Choroid plexus epithelial cell (primary cell): ENCODE measurements around the gene CRADD.

Source experiments
- DNase-seq: peaks from one replicate; pipeline ENCODE4 v3.0.0-alpha.2; 2010; ENCODE audit warnings: low read depth
- H3K4me3 ChIP-seq: 2 replicates; pipeline ENCODE4 v1.5.1; 2011; ENCODE audit warnings: low read depth, mild to moderate bottlenecking, control low read depth, low read length, moderate library complexity
- TF ChIP-seq, protein P1 (sequence below): conservative IDR thresholded peaks from 2 replicates; pipeline ENCODE4 v1.5.1; 2011; ENCODE audit warnings: low read depth, mild to moderate bottlenecking, control low read depth, inconsistent platforms, low read length, moderate library complexity

CRADD gene

DNA sequence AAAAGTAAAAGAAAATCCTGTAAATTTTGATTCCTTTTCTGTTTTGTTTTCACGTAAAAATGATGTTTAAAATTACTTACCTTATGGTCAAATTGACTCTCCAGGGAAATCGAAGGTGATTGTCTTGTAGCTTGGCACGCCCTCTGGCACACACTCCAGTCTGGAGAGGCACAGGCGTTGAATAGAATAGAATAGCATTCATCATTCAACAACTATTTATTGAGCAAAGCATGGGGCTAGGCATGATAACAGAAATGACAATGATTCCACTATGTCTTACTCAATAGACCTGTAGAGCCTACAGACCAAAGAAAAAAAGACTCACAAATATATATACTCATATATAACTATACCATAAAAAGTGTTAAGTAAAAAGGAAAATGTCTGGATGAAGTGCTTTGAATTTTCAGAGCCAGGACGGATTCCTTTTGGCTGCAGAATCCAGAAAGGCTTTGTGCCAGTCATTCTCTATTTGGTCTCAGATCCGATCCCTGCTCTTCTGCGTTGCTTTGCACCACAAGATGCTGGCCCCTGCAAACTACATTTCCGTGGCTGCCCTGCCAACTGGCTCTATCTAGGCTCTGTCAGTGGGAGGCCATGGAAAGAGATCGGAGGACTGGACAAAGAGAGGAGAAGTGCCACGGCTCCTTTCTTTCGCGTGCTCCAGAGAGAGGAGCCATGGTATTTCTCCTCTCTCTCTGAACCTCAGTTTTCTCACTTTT is 231.8 kb downstream of the CRADD start:
- TF ChIP-seq, protein P1, sequence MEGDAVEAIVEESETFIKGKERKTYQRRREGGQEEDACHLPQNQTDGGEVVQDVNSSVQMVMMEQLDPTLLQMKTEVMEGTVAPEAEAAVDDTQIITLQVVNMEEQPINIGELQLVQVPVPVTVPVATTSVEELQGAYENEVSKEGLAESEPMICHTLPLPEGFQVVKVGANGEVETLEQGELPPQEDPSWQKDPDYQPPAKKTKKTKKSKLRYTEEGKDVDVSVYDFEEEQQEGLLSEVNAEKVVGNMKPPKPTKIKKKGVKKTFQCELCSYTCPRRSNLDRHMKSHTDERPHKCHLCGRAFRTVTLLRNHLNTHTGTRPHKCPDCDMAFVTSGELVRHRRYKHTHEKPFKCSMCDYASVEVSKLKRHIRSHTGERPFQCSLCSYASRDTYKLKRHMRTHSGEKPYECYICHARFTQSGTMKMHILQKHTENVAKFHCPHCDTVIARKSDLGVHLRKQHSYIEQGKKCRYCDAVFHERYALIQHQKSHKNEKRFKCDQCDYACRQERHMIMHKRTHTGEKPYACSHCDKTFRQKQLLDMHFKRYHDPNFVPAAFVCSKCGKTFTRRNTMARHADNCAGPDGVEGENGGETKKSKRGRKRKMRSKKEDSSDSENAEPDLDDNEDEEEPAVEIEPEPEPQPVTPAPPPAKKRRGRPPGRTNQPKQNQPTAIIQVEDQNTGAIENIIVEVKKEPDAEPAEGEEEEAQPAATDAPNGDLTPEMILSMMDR = no peak
- DNase-seq = peak; percentile 16
- no peak overlapping the region for H3K4me3 ChIP-seq

DNA sequence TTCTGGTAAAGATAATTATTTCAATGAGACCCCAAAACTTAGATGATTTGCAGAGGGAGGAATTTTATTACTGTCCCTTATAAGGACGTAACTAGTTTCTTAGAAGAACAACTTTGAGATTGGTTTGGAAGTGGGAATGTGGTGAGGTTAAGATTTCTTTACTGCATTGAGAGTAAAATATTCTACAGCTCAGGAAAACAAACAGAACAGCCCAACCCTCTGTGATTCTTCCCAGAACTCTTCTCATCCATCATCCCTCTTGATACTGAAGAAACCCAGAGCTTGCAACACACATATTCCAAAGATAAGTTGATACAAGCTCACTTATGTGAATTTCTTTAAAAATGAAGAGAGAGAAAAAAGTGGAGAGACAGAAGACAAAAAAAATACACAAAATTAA is 234.2 kb downstream of the CRADD start:
- no peak for DNase-seq
- TF ChIP-seq, protein P1 = no peak
- no peak overlapping the region for H3K4me3 ChIP-seq

DNA sequence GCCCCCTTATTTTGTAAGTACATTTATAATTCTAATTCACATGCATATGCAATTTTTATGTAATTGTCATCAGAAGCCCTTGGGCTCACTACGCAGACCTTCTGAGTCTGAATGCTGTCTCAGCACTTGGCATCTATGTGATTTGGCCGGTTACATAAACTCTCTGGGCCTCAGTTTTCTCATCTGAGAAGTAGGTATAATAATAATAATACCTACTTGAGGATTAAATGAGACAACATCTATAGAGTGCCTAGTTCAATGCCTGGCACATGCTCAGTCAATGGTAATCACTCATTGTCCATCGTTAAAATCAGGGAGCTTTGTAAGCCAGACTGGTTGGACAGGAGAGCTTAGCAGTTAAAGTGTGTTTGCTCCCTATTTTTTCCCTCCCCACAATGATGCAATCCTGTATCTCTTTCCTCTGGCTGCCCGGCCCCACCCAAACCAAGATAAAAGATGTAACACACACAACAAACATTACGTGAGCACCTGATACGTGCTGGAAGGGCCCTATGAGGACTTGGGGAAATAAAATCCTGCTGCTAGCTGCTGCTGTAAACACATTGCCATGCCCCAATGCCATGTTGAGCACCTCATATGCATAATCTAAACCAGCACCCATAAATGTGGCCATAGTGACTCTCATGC is 235.0 kb downstream of the CRADD start:
- no peak overlapping the region for H3K4me3 ChIP-seq
- TF ChIP-seq, protein P1 = no peak
- no peak for DNase-seq

- TF ChIP-seq, protein P1 = no peak
- peak; percentile 63 for DNase-seq
- H3K4me3 ChIP-seq = no peak overlapping the region
Measured at GRCh38 chr12:93913845-93914244, 236.7 kb downstream of the CRADD start.

GRCh38 chr12:93914281-93914680 is 237.1 kb downstream of the CRADD start:
- H3K4me3 ChIP-seq = no peak overlapping the region
- TF ChIP-seq, protein P1 = no peak
- no peak for DNase-seq

DNA sequence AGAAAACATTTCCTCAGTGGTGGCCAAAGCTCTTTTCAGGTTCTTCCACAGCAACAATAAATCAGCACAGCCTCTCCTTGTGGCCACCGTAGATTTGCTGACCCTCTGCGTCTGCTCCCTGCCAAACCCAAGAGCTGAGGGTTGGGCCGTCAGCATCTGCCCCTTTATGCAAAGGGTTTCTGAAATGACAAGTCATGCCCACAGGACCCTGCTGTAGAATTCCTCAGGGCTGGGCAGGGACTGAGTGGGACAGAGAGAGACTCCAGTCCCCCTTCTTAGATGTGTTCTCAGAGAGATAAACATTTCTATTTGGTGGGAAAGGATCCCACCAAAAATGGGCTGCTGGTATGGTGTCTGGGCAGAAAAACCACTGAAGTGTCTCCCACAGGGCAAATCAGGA is 238.2 kb downstream of the CRADD start:
- DNase-seq = no peak
- H3K4me3 ChIP-seq = no peak overlapping the region
- TF ChIP-seq, protein P1 = no peak

- no peak for DNase-seq
- H3K4me3 ChIP-seq = no peak overlapping the region
- TF ChIP-seq, protein P1 = no peak
Measured at GRCh38 chr12:93916402-93916801, 239.2 kb downstream of the CRADD start.
